HepG2 (cell line): ENCODE measurements around the gene NR1H3. TPM values are rescaled to one million over a fixed set of nuclear protein-coding genes. Genes with fewer than 3 reads are reported as not detected.

Source experiments
- ATAC-seq: fragments of 200-7000 bp; cut with Tn5 transposase; 3 replicates; pipeline ENCODE4 v1.9.1; 2020; ENCODE audit warnings: mild to moderate bottlenecking, moderate library complexity
- BruUV-seq: library from RNA; stranded (reverse); fragments of 400-500 nt; replicated peaks from 2 replicates; lab custom pipeline; 2021; lab: Mats Ljungman, UMichigan
- CTCF ChIA-PET: fragments of 300-600 bp; formaldehyde crosslinking; extraction: SDS; loops from one replicate; lab custom pipeline; 2021; ENCODE audit warnings: low total read pairs, inconsistent platforms, low intra/inter-chr PET ratio; lab: Yijun Ruan, JAX
- POLR2A ChIA-PET: fragments of 350-600 bp; sonication (Branson Sonifier 250); formaldehyde crosslinking; loops from one replicate; lab custom pipeline; 2020; ENCODE audit warnings: antibody characterized with exemption, inconsistent platforms; lab: Yijun Ruan, JAX
- DNase-seq: peaks from one replicate; pipeline ENCODE4 v3.0.0-alpha.2; 2015; ENCODE audit warnings: low spot score
- FAIRE-seq: peaks from 3 replicates; lab custom pipeline; 2011; peaks lifted over from hg19 to GRCh38; lab: Jason Lieb, UNC
- H2AFZ ChIP-seq: one replicate; pipeline ENCODE4 v1.6.1; 2011; ENCODE audit warnings: low read length, inconsistent platforms
- H3K27ac ChIP-seq: fragments of 300-600 bp; 3 replicates; pipeline ENCODE4 v1.8.0; 2011; ENCODE audit warnings: mixed run types, mild to moderate bottlenecking, mixed read lengths, low read length, inconsistent platforms; ENCODE audit not compliant: insufficient read depth; ENCODE audit errors: extremely low read length
- H3K27me3 ChIP-seq, 2 experiments: fragments of 200-600 bp in 1 of 2; 2 replicates in 1 of 2; 3 replicates in 1 of 2; pipeline versions ENCODE4 v1.6.0 to v1.8.0; 2011; ENCODE audit warnings: low read length in 2 of 2, mild to moderate bottlenecking in 2 of 2, moderate library complexity in 2 of 2, inconsistent platforms in 1 of 2; ENCODE audit not compliant: insufficient read depth in 2 of 2, control insufficient read depth in 1 of 2
- H3K36me3 ChIP-seq, 2 experiments: fragments of 200-600 bp in 1 of 2; replicated peaks in 1 of 2; 2 replicates in 1 of 2; 3 replicates in 1 of 2; pipeline versions ENCODE4 v1.5.1 to v1.8.0; 2011; ENCODE audit warnings: low read length in 2 of 2, inconsistent platforms in 1 of 2; ENCODE audit not compliant: insufficient read depth in 2 of 2, control insufficient read depth in 1 of 2
- H3K4me1 ChIP-seq: 2 replicates; pipeline ENCODE4 v1.5.1; 2012; ENCODE audit warnings: low read length, inconsistent platforms; ENCODE audit not compliant: insufficient read depth
- H3K4me2 ChIP-seq: 2 replicates; pipeline ENCODE4 v1.6.0; 2011; ENCODE audit warnings: low read depth, low read length, inconsistent platforms
- H3K4me3 ChIP-seq, 3 experiments: fragments of 200-600 bp in 1 of 3; sonication (generic), shearing (Covaris generic) in 1 of 3; replicated peaks in 1 of 3; 2 replicates each; pipeline ENCODE4 v1.5.1; 2011 to 2016; ENCODE audit warnings: low read length in 3 of 3, inconsistent platforms in 2 of 3, low read depth in 2 of 3, mild to moderate bottlenecking in 2 of 3, control low read depth in 1 of 3, mixed read lengths in 1 of 3; ENCODE audit not compliant: insufficient read depth in 1 of 3
- H3K79me2 ChIP-seq: one replicate; pipeline ENCODE4 v1.6.1; 2011; ENCODE audit warnings: low read length, inconsistent platforms; ENCODE audit not compliant: insufficient read depth
- H3K9ac ChIP-seq: 2 replicates; pipeline ENCODE4 v1.6.0; 2011; ENCODE audit warnings: mild to moderate bottlenecking, low read depth, low read length, inconsistent platforms; ENCODE audit not compliant: insufficient read depth
- H3K9me3 ChIP-seq: 2 replicates; pipeline ENCODE4 v1.5.1; 2012; ENCODE audit warnings: mild to moderate bottlenecking, low read length
- H4K20me1 ChIP-seq: 2 replicates; pipeline ENCODE4 v1.6.0; 2011; ENCODE audit warnings: inconsistent platforms, mild to moderate bottlenecking, low read length, moderate library complexity; ENCODE audit not compliant: insufficient read depth
- CCAR2 ChIP-seq: fragments of 200-400 bp; formaldehyde crosslinking; optimal IDR thresholded peaks from 2 replicates; pipeline ENCODE3; 2018; ENCODE audit warnings: low read depth, mild to moderate bottlenecking, low read length, moderate library complexity
- CREM ChIP-seq, 2 experiments: sonication (generic) in 1 of 2; formaldehyde crosslinking in 1 of 2; IDR thresholded peaks; 2 replicates each; pipeline versions ENCODE4 v1.4.0 to v1.6.1; 2016 to 2020; ENCODE audit warnings: antibody characterized with exemption in 1 of 2, mild to moderate bottlenecking in 1 of 2, missing genetic modification reagents in 1 of 2
- EEA1 ChIP-seq: sonication (generic); formaldehyde crosslinking; IDR thresholded peaks from 2 replicates; pipeline ENCODE4 v1.5.1; 2020; ENCODE audit warnings: mild to moderate bottlenecking, missing genetic modification reagents, borderline replicate concordance
- FOSL2 ChIP-seq: sonication (generic); formaldehyde crosslinking; IDR thresholded peaks from 2 replicates; pipeline ENCODE4 v1.4.0; 2020; ENCODE audit warnings: missing genetic modification reagents
- HNRNPLL ChIP-seq: fragments of 200-400 bp; formaldehyde crosslinking; IDR thresholded peaks from 2 replicates; pipeline ENCODE4 v1.6.1; 2017; ENCODE audit warnings: mild to moderate bottlenecking, low read depth, low read length; ENCODE audit not compliant: poor library complexity, severe bottlenecking
- KAT7 ChIP-seq: IDR thresholded peaks from 2 replicates; pipeline ENCODE4 v1.6.1; 2018; ENCODE audit warnings: borderline replicate concordance, missing compliant biosample characterization
- NONO ChIP-seq, 2 experiments: fragments of 450-650 bp in 1 of 2; sonication (generic) in 1 of 2; formaldehyde crosslinking in 1 of 2; IDR thresholded peaks in 1 of 2; conservative IDR thresholded peaks in 1 of 2; 2 replicates each; pipeline versions ENCODE4 v1.6.1 to v1.8.0; 2017 to 2022; ENCODE audit warnings: mild to moderate bottlenecking in 1 of 2, missing genetic modification reagents in 1 of 2, moderate library complexity in 1 of 2
- PHF8 ChIP-seq: sonication (generic); formaldehyde crosslinking; IDR thresholded peaks from 2 replicates; pipeline ENCODE4 v1.5.0; 2020; ENCODE audit warnings: missing genetic modification reagents
- POGZ ChIP-seq: sonication (generic); formaldehyde crosslinking; IDR thresholded peaks from 2 replicates; pipeline ENCODE4 v1.4.0; 2020; ENCODE audit warnings: mild to moderate bottlenecking, missing genetic modification reagents
- TCF7L2 ChIP-seq: IDR thresholded peaks from 2 replicates; pipeline ENCODE4 v1.6.1; 2011; ENCODE audit warnings: mild to moderate bottlenecking, low read depth, low read length, moderate library complexity
- TGIF2 ChIP-seq: IDR thresholded peaks from 2 replicates; pipeline ENCODE4 v1.6.1; 2016; ENCODE audit warnings: control low read depth, missing compliant biosample characterization
- WIZ ChIP-seq: sonication (generic); formaldehyde crosslinking; IDR thresholded peaks from 2 replicates; pipeline ENCODE4 v1.5.1; 2020; ENCODE audit warnings: mild to moderate bottlenecking, missing genetic modification reagents
- ZBTB43 ChIP-seq: sonication (generic); formaldehyde crosslinking; conservative IDR thresholded peaks from 2 replicates; pipeline ENCODE4 v1.4.0; 2020; ENCODE audit warnings: missing genetic modification reagents
- ZNF138 ChIP-seq: sonication (generic); formaldehyde crosslinking; IDR thresholded peaks from 2 replicates; pipeline ENCODE4 v1.5.0; 2020; ENCODE audit warnings: mild to moderate bottlenecking, low read depth, missing genetic modification reagents
- ZNF546 ChIP-seq: sonication (generic); formaldehyde crosslinking; conservative IDR thresholded peaks from 2 replicates; pipeline ENCODE4 v1.8.1; 2023; ENCODE audit warnings: mild to moderate bottlenecking, missing genetic modification reagents
- ZNF639 ChIP-seq: conservative IDR thresholded peaks from 2 replicates; pipeline ENCODE4 v1.6.1; 2018; ENCODE audit warnings: missing genetic modification reagents
- ZNF772 ChIP-seq: sonication (generic); formaldehyde crosslinking; IDR thresholded peaks from 2 replicates; pipeline ENCODE4 v1.5.0; 2020; ENCODE audit warnings: mild to moderate bottlenecking, missing genetic modification reagents
- ZSCAN22 ChIP-seq: sonication (generic); formaldehyde crosslinking; IDR thresholded peaks from 2 replicates; pipeline ENCODE4 v1.4.0; 2020; ENCODE audit warnings: mild to moderate bottlenecking, missing genetic modification reagents
- WGBS: methylation state at CpG from one replicate; pipeline ENCODE4 v1.1.6; 2017; ENCODE audit warnings: low lambda C conversion rate; 5-methylcytosine and 5-hydroxymethylcytosine counted together
- in situ Hi-C: cut with HindIII; loops from 2 replicates; pipeline ENCODE4 v1.10.0; 2017; ENCODE audit warnings: low pct_unique_long_range_greater_than_20kb; ENCODE audit not compliant: extremely low pct_ligation_motif_present
- intact Hi-C: fragments of 100-400 bp; cut with micrococcal nuclease; formaldehyde crosslinking; loops from one replicate; pipeline ENCODE4 v1.10.0; 2022; ENCODE audit not compliant: unreplicated experiment
- polyA plus RNA-seq, 8 experiments: library from polyadenylated mRNA; depleted of rRNA in 3 of 8; stranded (reverse) in 7 of 8; unstranded in 1 of 8; fragments of >200 nt; fragmentation: Illumina TruSeq in 4 of 8; extraction: Trizol in 4 of 8; gene quantifications; 2 replicates each; pipeline versions ENCODE4 v1.2.1 to v1.2.3, GENCODE V29; 2011 to 2016; ENCODE audit warnings: low read depth in 4 of 8, missing spikeins in 1 of 8, mixed read lengths in 1 of 8; ENCODE audit not compliant: insufficient read depth in 1 of 8
- total RNA-seq, 5 experiments: library from RNA; depleted of rRNA; stranded (reverse); fragments of >200 nt; fragmentation: Illumina TruSeq; extraction: Trizol; gene quantifications; 2 replicates each; pipeline ENCODE4 v1.2.3, GENCODE V29; 2016; ENCODE audit warnings: low read depth in 1 of 5
- TF ChIP-seq, protein P1 (sequence below): sonication (generic); formaldehyde crosslinking; IDR thresholded peaks from 2 replicates; pipeline ENCODE4 v1.4.0; 2020; ENCODE audit warnings: low read depth, mild to moderate bottlenecking, missing genetic modification reagents
- TF ChIP-seq, protein P2 (sequence below): sonication (generic); formaldehyde crosslinking; IDR thresholded peaks from 2 replicates; pipeline ENCODE4 v1.8.0; 2022; ENCODE audit warnings: mild to moderate bottlenecking, missing genetic modification reagents

NR1H3 gene
- total and polyA plus RNA-seq, 2 of the 13 experiments (the other 11 are each of a cell fraction or from before 2014, with no cell fraction given): 41.8 to 102 TPM

- peak overlapping the region; percentile 78 for H3K4me2 ChIP-seq
- intact Hi-C loops: loop anchor here (2.0 kb wide), 1 partner anchor 25 kb away; no protein-coding TSS in a partner anchor
- TF ChIP-seq CREM (IDR thresholded peaks at IDR 0.05) (peak; percentile 36; the same call in 1 of the 2 replicates), CREM (CRISPR knock-in tag; IDR thresholded peaks at IDR 0.05) (no peak), ZNF772 (no peak), POGZ (CRISPR knock-in tag) (no peak), ZNF138 (CRISPR knock-in tag) (no peak), WIZ (no peak), TGIF2 (CRISPR knock-in tag) (no peak), CCAR2 (no peak), PHF8 (no peak; the same call in none of the 2 replicates), EEA1 (no peak), HNRNPLL (peak; percentile 24), ZNF546 (CRISPR knock-in tag) (no peak), TCF7L2 (no peak), NONO (IDR thresholded peaks at IDR 0.05) (no peak), NONO (CRISPR knock-in tag; conservative IDR thresholded peaks at IDR 0.05) (no peak), FOSL2 (CRISPR knock-in tag) (peak; percentile 20; the same call in 1 of the 2 replicates), KAT7 (no peak), ZSCAN22 (CRISPR knock-in tag) (no peak), ZNF639 (CRISPR knock-in tag) (no peak), ZBTB43 (no peak)
- TF ChIP-seq, protein P1, sequence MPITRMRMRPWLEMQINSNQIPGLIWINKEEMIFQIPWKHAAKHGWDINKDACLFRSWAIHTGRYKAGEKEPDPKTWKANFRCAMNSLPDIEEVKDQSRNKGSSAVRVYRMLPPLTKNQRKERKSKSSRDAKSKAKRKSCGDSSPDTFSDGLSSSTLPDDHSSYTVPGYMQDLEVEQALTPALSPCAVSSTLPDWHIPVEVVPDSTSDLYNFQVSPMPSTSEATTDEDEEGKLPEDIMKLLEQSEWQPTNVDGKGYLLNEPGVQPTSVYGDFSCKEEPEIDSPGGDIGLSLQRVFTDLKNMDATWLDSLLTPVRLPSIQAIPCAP (CRISPR knock-in tag): no peak
- TF ChIP-seq, protein P2, sequence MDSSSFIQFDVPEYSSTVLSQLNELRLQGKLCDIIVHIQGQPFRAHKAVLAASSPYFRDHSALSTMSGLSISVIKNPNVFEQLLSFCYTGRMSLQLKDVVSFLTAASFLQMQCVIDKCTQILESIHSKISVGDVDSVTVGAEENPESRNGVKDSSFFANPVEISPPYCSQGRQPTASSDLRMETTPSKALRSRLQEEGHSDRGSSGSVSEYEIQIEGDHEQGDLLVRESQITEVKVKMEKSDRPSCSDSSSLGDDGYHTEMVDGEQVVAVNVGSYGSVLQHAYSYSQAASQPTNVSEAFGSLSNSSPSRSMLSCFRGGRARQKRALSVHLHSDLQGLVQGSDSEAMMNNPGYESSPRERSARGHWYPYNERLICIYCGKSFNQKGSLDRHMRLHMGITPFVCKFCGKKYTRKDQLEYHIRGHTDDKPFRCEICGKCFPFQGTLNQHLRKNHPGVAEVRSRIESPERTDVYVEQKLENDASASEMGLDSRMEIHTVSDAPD: no peak
Measured at GRCh38 chr11:47213950-47214565, 43.7 kb upstream of the NR1H3 start.

More at GRCh38 chr11:47213950-47214565, 43.7 kb upstream of the NR1H3 start:
- Histone ChIP-seq H3K9ac (peak overlapping the region; percentile 55), H4K20me1 (peaks cover 19% of the 10 kb centered on the region), H3K79me2 (peaks cover 36% of the 10 kb centered on the region), H3K27me3 (no peaks in the 10 kb centered on the region; a peak in 1 of 5 replicates), H3K27ac (peak overlapping the region; percentile 73), H3K4me1 (peaks cover 57% of the 10 kb centered on the region), H3K9me3 (0 out of 2 replicates have a peak, but pooled peaks cover 6% of the 10 kb centered on the region), H3K4me3 (peak overlapping the region; percentile 70 to 86 (median 79)), H2AFZ (peak overlapping the region; percentile 23), H3K36me3 (peaks cover 0 to 9% of the 10 kb centered on the region in 2 experiments; a peak in 1 of 5 replicates)
- ChIA-PET CTCF (no interaction called here), POLR2A (interaction anchor here (0.9 to 4.6 kb wide), 17 partner anchors 8 to 213 kb away, joined by 3 to 247 read pairs (median 18); partner anchors contain the start of genes ACP2, ARFGAP2, NR1H3 and PACSIN3)
- DNase-seq (peak; percentile 86), FAIRE-seq (peak; percentile 53), ATAC-seq (peak; percentile 90)
- in situ Hi-C loops: no loop called here
- 17% methylated on average over 17 of the region's 20 CpGs for WGBS
- BruUV-seq: TSS peak; percentile 74
